GM23338 (cell line): ENCODE data around the gene SHC4. TPM values are rescaled to one million over a fixed set of nuclear protein-coding genes. Genes with fewer than 3 reads are reported as not detected.

Experiments used
- ATAC-seq: fragments of 200-7000 bp; cut with Tn5 transposase; 3 replicates; pipeline ENCODE4 v1.9.1; 2020
- DNase-seq: peaks from one replicate; pipeline ENCODE4 v3.0.0-alpha.2; 2015; ENCODE audit warnings: low spot score
- H2AFZ ChIP-seq: fragments of 200-600 bp; sonication (generic); 2 replicates; pipeline ENCODE4 v1.8.0; 2016; ENCODE audit warnings: antibody characterized with exemption, mild to moderate bottlenecking, moderate library complexity
- H3F3A ChIP-seq: fragments of 200-600 bp; sonication (generic); replicated peaks from 2 replicates; pipeline ENCODE4 v1.8.0; 2017; ENCODE audit warnings: antibody characterized with exemption, mixed run types, low read depth
- H3K27ac ChIP-seq: fragments of 200-600 bp; sonication (generic); 2 replicates; pipeline ENCODE4 v1.6.1; 2016; ENCODE audit warnings: low read depth
- H3K27me3 ChIP-seq: fragments of 200-600 bp; sonication (generic); 2 replicates; pipeline ENCODE4 v1.8.0; 2016; ENCODE audit warnings: mild to moderate bottlenecking, mixed run types, moderate library complexity; ENCODE audit not compliant: insufficient read depth
- H3K36me3 ChIP-seq: fragments of 200-600 bp; sonication (generic); 2 replicates; pipeline ENCODE4 v1.8.0; 2016; ENCODE audit warnings: mild to moderate bottlenecking; ENCODE audit not compliant: insufficient read depth
- H3K4me1 ChIP-seq: fragments of 200-600 bp; sonication (generic); 2 replicates; pipeline ENCODE4 v1.8.0; 2016; ENCODE audit warnings: mild to moderate bottlenecking, moderate library complexity; ENCODE audit not compliant: insufficient read depth
- H3K4me2 ChIP-seq: fragments of 200-600 bp; sonication (generic); 2 replicates; pipeline ENCODE4 v1.7.1; 2017; ENCODE audit warnings: mixed run types
- H3K4me3 ChIP-seq: fragments of 200-600 bp; sonication (generic); 2 replicates; pipeline ENCODE4 v1.6.1; 2016; ENCODE audit warnings: mixed run types
- H3K79me2 ChIP-seq: fragments of 200-600 bp; sonication (generic); replicated peaks from 2 replicates; pipeline ENCODE4 v1.8.0; 2017; ENCODE audit warnings: mild to moderate bottlenecking; ENCODE audit not compliant: insufficient read depth
- H3K9me2 ChIP-seq: fragments of 200-600 bp; sonication (generic); 2 replicates; pipeline ENCODE4 v1.8.0; 2017; ENCODE audit not compliant: insufficient read depth
- H4K20me1 ChIP-seq: fragments of 200-600 bp; sonication (generic); replicated peaks from 2 replicates; pipeline ENCODE4 v1.8.0; 2017; ENCODE audit warnings: mild to moderate bottlenecking; ENCODE audit not compliant: insufficient read depth
- H3K27ac Mint-ChIP-seq: 2 replicates; pipeline ENCODE4 v1.8.0; 2020; ENCODE audit warnings: inconsistent platforms, mild to moderate bottlenecking, moderate library complexity, mixed read lengths
- H3K27me3 Mint-ChIP-seq: 3 replicates; pipeline ENCODE4 v1.8.0; 2022; ENCODE audit warnings: low read depth, mild to moderate bottlenecking, moderate library complexity, mixed read lengths, inconsistent platforms; ENCODE audit not compliant: insufficient read depth, poor library complexity
- H3K36me3 Mint-ChIP-seq: 3 replicates; pipeline ENCODE4 v1.8.0; 2021; ENCODE audit warnings: low read depth, mild to moderate bottlenecking, inconsistent platforms, moderate library complexity, mixed read lengths
- H3K4me1 Mint-ChIP-seq: 3 replicates; pipeline ENCODE4 v1.8.0; 2020; ENCODE audit warnings: mild to moderate bottlenecking, inconsistent platforms, mixed read lengths
- H3K4me3 Mint-ChIP-seq: 3 replicates; pipeline ENCODE4 v1.8.0; 2021; ENCODE audit warnings: moderate library complexity, mild to moderate bottlenecking, inconsistent platforms, mixed read lengths
- H3K9me3 Mint-ChIP-seq: 3 replicates; pipeline ENCODE4 v1.8.0; 2020; ENCODE audit warnings: moderate library complexity, mild to moderate bottlenecking, inconsistent platforms, mixed read lengths
- CREB1 ChIP-seq: fragments of 250-450 bp; sonication (Bioruptor Pico); IDR thresholded peaks from 2 replicates; pipeline ENCODE4 v1.5.0; 2020; ENCODE audit warnings: low read depth, mild to moderate bottlenecking, moderate library complexity
- ZNF114 ChIP-seq: fragments of 250-450 bp; sonication (Bioruptor Pico); IDR thresholded peaks from 2 replicates; pipeline ENCODE4 v1.5.0; 2020; ENCODE audit warnings: mild to moderate bottlenecking, moderate library complexity
- ZNF331 ChIP-seq: fragments of 250-450 bp; sonication (Bioruptor Pico); IDR thresholded peaks from 2 replicates; pipeline ENCODE4 v1.5.0; 2020; ENCODE audit warnings: low read depth, mild to moderate bottlenecking, moderate library complexity
- polyA plus RNA-seq: library from polyadenylated mRNA; unstranded; fragments of >200 nt; fragmentation: Nextera tagmentation; extraction: Ambion mirVana; gene quantifications from 2 replicates; pipeline ENCODE4 v1.2.1, GENCODE V29; 2016
- total RNA-seq: library from RNA; depleted of rRNA; stranded (reverse); fragments of >200 nt; shearing (Covaris generic); gene quantifications from 2 replicates; pipeline ENCODE4 v1.2.3, GENCODE V29; 2014
- TF ChIP-seq, protein P1 (sequence below): fragments of 250-450 bp; sonication (Bioruptor Pico); IDR thresholded peaks from 2 replicates; pipeline ENCODE4 v1.5.0; 2020; ENCODE audit warnings: mild to moderate bottlenecking, moderate library complexity
- TF ChIP-seq, protein P2 (sequence below): IDR thresholded peaks from one replicate; pipeline ENCODE4 v1.6.1; 2018; ENCODE audit warnings: antibody characterized with exemption; ENCODE audit not compliant: unreplicated experiment

SHC4 gene
- total and polyA plus RNA-seq, 2 experiments from 2014 or later = 0.21 to 0.32 TPM

DNA sequence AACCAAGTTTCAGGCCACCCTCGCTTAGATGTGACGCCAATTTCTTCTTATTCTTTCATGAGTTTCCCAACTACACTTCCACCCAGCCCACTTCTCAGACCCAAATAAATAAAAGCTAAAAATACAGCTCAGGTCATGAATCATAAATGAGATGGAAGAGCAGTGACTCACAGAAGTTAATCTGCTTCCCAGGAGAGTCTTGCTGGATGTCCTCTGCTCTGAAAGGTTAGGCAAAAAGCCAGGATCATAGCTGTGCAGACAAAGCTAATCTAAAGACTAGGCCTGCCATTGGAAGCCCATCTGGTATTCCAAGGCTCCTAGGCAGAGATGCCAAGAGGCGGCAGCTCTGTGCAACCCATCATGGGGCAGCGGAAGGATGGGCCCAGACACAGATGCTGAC, 24.1 kb downstream of the SHC4 start:
- TF ChIP-seq, protein P1, sequence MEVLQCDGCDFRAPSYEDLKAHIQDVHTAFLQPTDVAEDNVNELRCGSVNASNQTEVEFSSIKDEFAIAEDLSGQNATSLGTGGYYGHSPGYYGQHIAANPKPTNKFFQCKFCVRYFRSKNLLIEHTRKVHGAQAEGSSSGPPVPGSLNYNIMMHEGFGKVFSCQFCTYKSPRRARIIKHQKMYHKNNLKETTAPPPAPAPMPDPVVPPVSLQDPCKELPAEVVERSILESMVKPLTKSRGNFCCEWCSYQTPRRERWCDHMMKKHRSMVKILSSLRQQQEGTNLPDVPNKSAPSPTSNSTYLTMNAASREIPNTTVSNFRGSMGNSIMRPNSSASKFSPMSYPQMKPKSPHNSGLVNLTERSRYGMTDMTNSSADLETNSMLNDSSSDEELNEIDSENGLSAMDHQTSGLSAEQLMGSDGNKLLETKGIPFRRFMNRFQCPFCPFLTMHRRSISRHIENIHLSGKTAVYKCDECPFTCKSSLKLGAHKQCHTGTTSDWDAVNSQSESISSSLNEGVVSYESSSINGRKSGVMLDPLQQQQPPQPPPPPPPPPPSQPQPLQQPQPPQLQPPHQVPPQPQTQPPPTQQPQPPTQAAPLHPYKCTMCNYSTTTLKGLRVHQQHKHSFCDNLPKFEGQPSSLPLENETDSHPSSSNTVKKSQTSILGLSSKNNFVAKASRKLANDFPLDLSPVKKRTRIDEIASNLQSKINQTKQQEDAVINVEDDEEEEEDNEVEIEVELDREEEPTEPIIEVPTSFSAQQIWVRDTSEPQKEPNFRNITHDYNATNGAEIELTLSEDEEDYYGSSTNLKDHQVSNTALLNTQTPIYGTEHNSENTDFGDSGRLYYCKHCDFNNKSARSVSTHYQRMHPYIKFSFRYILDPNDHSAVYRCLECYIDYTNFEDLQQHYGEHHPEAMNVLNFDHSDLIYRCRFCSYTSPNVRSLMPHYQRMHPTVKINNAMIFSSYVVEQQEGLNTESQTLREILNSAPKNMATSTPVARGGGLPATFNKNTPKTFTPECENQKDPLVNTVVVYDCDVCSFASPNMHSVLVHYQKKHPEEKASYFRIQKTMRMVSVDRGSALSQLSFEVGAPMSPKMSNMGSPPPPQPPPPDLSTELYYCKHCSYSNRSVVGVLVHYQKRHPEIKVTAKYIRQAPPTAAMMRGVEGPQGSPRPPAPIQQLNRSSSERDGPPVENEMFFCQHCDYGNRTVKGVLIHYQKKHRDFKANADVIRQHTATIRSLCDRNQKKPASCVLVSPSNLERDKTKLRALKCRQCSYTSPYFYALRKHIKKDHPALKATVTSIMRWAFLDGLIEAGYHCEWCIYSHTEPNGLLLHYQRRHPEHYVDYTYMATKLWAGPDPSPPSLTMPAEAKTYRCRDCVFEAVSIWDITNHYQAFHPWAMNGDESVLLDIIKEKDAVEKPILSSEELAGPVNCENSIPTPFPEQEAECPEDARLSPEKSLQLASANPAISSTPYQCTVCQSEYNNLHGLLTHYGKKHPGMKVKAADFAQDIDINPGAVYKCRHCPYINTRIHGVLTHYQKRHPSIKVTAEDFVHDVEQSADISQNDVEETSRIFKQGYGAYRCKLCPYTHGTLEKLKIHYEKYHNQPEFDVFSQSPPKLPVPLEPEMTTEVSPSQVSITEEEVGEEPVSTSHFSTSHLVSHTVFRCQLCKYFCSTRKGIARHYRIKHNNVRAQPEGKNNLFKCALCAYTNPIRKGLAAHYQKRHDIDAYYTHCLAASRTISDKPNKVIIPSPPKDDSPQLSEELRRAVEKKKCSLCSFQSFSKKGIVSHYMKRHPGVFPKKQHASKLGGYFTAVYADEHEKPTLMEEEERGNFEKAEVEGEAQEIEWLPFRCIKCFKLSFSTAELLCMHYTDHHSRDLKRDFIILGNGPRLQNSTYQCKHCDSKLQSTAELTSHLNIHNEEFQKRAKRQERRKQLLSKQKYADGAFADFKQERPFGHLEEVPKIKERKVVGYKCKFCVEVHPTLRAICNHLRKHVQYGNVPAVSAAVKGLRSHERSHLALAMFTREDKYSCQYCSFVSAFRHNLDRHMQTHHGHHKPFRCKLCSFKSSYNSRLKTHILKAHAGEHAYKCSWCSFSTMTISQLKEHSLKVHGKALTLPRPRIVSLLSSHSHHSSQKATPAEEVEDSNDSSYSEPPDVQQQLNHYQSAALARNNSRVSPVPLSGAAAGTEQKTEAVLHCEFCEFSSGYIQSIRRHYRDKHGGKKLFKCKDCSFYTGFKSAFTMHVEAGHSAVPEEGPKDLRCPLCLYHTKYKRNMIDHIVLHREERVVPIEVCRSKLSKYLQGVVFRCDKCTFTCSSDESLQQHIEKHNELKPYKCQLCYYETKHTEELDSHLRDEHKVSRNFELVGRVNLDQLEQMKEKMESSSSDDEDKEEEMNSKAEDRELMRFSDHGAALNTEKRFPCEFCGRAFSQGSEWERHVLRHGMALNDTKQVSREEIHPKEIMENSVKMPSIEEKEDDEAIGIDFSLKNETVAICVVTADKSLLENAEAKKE (CRISPR knock-in tag) = no peak
- TF ChIP-seq, protein P2, sequence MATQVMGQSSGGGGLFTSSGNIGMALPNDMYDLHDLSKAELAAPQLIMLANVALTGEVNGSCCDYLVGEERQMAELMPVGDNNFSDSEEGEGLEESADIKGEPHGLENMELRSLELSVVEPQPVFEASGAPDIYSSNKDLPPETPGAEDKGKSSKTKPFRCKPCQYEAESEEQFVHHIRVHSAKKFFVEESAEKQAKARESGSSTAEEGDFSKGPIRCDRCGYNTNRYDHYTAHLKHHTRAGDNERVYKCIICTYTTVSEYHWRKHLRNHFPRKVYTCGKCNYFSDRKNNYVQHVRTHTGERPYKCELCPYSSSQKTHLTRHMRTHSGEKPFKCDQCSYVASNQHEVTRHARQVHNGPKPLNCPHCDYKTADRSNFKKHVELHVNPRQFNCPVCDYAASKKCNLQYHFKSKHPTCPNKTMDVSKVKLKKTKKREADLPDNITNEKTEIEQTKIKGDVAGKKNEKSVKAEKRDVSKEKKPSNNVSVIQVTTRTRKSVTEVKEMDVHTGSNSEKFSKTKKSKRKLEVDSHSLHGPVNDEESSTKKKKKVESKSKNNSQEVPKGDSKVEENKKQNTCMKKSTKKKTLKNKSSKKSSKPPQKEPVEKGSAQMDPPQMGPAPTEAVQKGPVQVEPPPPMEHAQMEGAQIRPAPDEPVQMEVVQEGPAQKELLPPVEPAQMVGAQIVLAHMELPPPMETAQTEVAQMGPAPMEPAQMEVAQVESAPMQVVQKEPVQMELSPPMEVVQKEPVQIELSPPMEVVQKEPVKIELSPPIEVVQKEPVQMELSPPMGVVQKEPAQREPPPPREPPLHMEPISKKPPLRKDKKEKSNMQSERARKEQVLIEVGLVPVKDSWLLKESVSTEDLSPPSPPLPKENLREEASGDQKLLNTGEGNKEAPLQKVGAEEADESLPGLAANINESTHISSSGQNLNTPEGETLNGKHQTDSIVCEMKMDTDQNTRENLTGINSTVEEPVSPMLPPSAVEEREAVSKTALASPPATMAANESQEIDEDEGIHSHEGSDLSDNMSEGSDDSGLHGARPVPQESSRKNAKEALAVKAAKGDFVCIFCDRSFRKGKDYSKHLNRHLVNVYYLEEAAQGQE = no peak
- TF ChIP-seq ZNF331 (CRISPR knock-in tag) (no peak), CREB1 (CRISPR knock-in tag) (no peak), ZNF114 (CRISPR knock-in tag) (no peak)
- Histone ChIP-seq H2AFZ (no peak overlapping the region), H4K20me1 (no peaks in the 10 kb centered on the region), H3K4me1 (no peaks in the 10 kb centered on the region), H3K4me2 (no peak overlapping the region), H3K4me3 (no peak overlapping the region), H3K36me3 (no peaks in the 10 kb centered on the region), H3K9me2 (0 out of 2 replicates have a peak, but pooled peaks cover 7% of the 10 kb centered on the region), H3K79me2 (no peaks in the 10 kb centered on the region), H3K27ac (no peak overlapping the region), H3F3A (no peaks in the 10 kb centered on the region), H3K27me3 (no peaks in the 10 kb centered on the region)
- H3K9me3 Mint-ChIP-seq = no peaks in the 10 kb centered on the region
- H3K27me3 Mint-ChIP-seq = no peaks in the 10 kb centered on the region
- H3K36me3 Mint-ChIP-seq = no peaks in the 10 kb centered on the region
- no peak overlapping the region for H3K27ac Mint-ChIP-seq
- DNase-seq (no peak), ATAC-seq (no peak)
- H3K4me3 Mint-ChIP-seq = no peak overlapping the region
- no peaks in the 10 kb centered on the region for H3K4me1 Mint-ChIP-seq
